Activated CD8-positive, alpha-beta memory T cell treated with anti-CD3 and anti-CD28 coated beads for 4 hours (primary cell): Measurements from ENCODE around the gene EDN1.
"Not testable (repeated sequence)": the region's sequence is repeated elsewhere in the genome, so short reads cannot be mapped to it uniquely, and the experiment has no call there.

Source experiments
- DNase-seq, 2 donors: peaks; one replicate each; pipeline ENCODE4 v3.0.0-alpha.2; 2020; ENCODE audit warnings: low read depth in 2 of 2

EDN1 gene

GRCh38 chr6:12325872-12326271, 35.7 kb downstream of the EDN1 start:
- DNase-seq, result no peak

- no peak for DNase-seq
Observed at GRCh38 chr6:12327391-12327790, 37.2 kb downstream of the EDN1 start.

GRCh38 chr6:12327988-12328387, 37.8 kb downstream of the EDN1 start:
- DNase-seq, result no peak

- no peak for DNase-seq
Observed at GRCh38 chr6:12328701-12329100, 38.5 kb downstream of the EDN1 start.

- DNase-seq, result no peak
Observed at GRCh38 chr6:12331474-12331873, 41.3 kb downstream of the EDN1 start.

GRCh38 chr6:12331951-12332749, 42.0 kb downstream of the EDN1 start:
- no peak for DNase-seq

- DNase-seq, result not testable (repeated sequence)
Observed at GRCh38 chr6:12332750-12333079, 42.6 kb downstream of the EDN1 start.

GRCh38 chr6:12333128-12333527, 43.0 kb downstream of the EDN1 start:
- no peak for DNase-seq

GRCh38 chr6:12334526-12335130, 44.5 kb downstream of the EDN1 start:
- DNase-seq, result no peak

GRCh38 chr6:12335131-12335527, 45.0 kb downstream of the EDN1 start:
- DNase-seq, result no peak

- no peak for DNase-seq
Observed at GRCh38 chr6:12335717-12336116, 45.6 kb downstream of the EDN1 start.

- DNase-seq, result no peak
Observed at GRCh38 chr6:12336121-12336971, 46.2 kb downstream of the EDN1 start.

- no peak for DNase-seq
Observed at GRCh38 chr6:12339022-12339421, 48.9 kb downstream of the EDN1 start.

- DNase-seq, result no peak
Observed at GRCh38 chr6:12339808-12340487, 49.8 kb downstream of the EDN1 start.

- no peak for DNase-seq
Observed at GRCh38 chr6:12340488-12340818, 50.3 kb downstream of the EDN1 start.

- no peak for DNase-seq
Observed at GRCh38 chr6:12342664-12343063, 52.5 kb downstream of the EDN1 start.

GRCh38 chr6:12343122-12343439, 52.9 kb downstream of the EDN1 start:
- DNase-seq, result no peak

GRCh38 chr6:12343440-12344162, 53.4 kb downstream of the EDN1 start:
- DNase-seq, result no peak

- DNase-seq, result no peak
Observed at GRCh38 chr6:12344296-12344695, 54.1 kb downstream of the EDN1 start.

GRCh38 chr6:12344961-12345693, 55.0 kb downstream of the EDN1 start:
- DNase-seq, result no peak

GRCh38 chr6:12345694-12346058, 55.5 kb downstream of the EDN1 start:
- DNase-seq, result no peak
